ENCODE measurements around the gene ZFAND6. TPM values are rescaled to one million over a fixed set of nuclear protein-coding genes. Genes with fewer than 3 reads are reported as not detected.

ZFAND6 gene
- total and polyA plus RNA-seq, 2 experiments from 2014 or later, result 104 to 187 TPM

DNA sequence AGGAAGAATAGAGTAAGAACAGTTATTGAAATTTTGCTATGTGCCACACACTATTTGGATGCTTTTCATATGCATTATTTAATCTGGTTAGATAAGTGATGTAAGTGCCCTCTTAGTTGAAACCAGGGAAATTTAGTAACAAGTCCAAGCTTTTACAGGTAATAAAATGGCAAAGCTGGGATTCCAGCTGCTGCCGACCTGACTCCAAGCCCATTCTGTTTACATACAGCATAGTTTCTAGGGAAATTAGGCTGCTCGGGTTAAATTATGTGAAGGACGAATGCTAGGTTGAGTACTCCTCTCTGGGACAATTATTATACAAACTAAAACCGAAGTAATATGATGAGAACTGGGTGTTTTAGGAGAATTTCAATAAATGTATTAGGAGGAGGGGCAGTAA, 54.6 kb downstream of the ZFAND6 start:
- Histone ChIP-seq H3K36me3 (replicated peaks; ENCODE audit: insufficient read depth, low read depth) (no peaks in the 10 kb centered on the region), H3K27ac (peak overlapping the region; percentile 6), H2AFZ (no peak overlapping the region), H3K27me3 (no peaks in the 10 kb centered on the region), H4K20me1 (ENCODE audit: insufficient read depth, poor library complexity, severe bottlenecking) (peaks cover 36% of the 10 kb centered on the region), H3K9me2 (replicated peaks; ENCODE audit: insufficient read depth) (no peaks in the 10 kb centered on the region), H3K79me2 (peaks cover 88% of the 10 kb centered on the region), H3K4me1 (ENCODE audit: insufficient read depth) (peaks cover 14% of the 10 kb centered on the region), H3K9me3 (ENCODE audit: low read depth) (no peaks in the 10 kb centered on the region), H3K4me3 (no peak overlapping the region), H3K4me2 (peak overlapping the region; percentile 11)
- TF ChIP-seq EZH2 (IDR thresholded peaks at IDR 0.05; ENCODE audit: borderline replicate concordance) (no peak), EZH2phosphoT487 (IDR thresholded peaks at IDR 0.05; ENCODE audit: low read depth, severe bottlenecking, unreplicated experiment) (no peak)
- TF ChIP-seq, protein P1, sequence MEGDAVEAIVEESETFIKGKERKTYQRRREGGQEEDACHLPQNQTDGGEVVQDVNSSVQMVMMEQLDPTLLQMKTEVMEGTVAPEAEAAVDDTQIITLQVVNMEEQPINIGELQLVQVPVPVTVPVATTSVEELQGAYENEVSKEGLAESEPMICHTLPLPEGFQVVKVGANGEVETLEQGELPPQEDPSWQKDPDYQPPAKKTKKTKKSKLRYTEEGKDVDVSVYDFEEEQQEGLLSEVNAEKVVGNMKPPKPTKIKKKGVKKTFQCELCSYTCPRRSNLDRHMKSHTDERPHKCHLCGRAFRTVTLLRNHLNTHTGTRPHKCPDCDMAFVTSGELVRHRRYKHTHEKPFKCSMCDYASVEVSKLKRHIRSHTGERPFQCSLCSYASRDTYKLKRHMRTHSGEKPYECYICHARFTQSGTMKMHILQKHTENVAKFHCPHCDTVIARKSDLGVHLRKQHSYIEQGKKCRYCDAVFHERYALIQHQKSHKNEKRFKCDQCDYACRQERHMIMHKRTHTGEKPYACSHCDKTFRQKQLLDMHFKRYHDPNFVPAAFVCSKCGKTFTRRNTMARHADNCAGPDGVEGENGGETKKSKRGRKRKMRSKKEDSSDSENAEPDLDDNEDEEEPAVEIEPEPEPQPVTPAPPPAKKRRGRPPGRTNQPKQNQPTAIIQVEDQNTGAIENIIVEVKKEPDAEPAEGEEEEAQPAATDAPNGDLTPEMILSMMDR (IDR thresholded peaks at IDR 0.05; ENCODE audit: poor library complexity), result no peak
- WGBS (ENCODE audit: low lambda C conversion rate, missing lambda C conversion rate), result 43% methylated on average over 4 of the region's 4 CpGs
- DNase-seq (ENCODE audit: low spot score), result no peak

DNA sequence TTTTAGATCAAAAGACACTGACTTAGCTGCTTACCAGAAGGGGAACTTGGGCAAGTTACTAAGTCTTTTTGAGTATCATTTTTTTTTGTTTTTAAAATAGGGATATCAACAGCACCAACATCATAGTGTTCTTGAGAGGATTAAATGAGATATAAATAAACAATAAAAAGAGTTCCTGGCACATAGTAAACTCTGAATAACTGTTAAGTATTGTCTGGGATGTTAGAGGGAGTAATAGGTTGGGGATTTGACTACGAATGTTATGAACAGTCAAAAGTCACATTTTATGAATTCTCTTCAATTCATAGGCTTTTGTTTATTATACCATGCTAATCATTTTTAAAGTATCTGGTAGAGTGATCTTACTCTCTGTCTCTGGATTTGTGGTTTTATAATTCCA, 55.5 kb downstream of the ZFAND6 start:
- Histone ChIP-seq H3K4me1 (ENCODE audit: insufficient read depth) (peaks cover 14% of the 10 kb centered on the region), H3K79me2 (peaks cover 88% of the 10 kb centered on the region), H3K4me2 (no peak overlapping the region), H3K9me3 (ENCODE audit: low read depth) (no peaks in the 10 kb centered on the region), H3K9me2 (replicated peaks; ENCODE audit: insufficient read depth) (no peaks in the 10 kb centered on the region), H3K27ac (no peak overlapping the region), H4K20me1 (ENCODE audit: insufficient read depth, poor library complexity, severe bottlenecking) (peaks cover 29% of the 10 kb centered on the region), H3K4me3 (no peak overlapping the region), H2AFZ (no peak overlapping the region), H3K27me3 (no peaks in the 10 kb centered on the region), H3K36me3 (replicated peaks; ENCODE audit: insufficient read depth, low read depth) (no peaks in the 10 kb centered on the region)
- TF ChIP-seq, protein P1 (IDR thresholded peaks at IDR 0.05; ENCODE audit: poor library complexity), result no peak
- no peak for TF ChIP-seq EZH2 (IDR thresholded peaks at IDR 0.05; ENCODE audit: borderline replicate concordance)
- TF ChIP-seq EZH2phosphoT487 (IDR thresholded peaks at IDR 0.05; ENCODE audit: low read depth, severe bottlenecking, unreplicated experiment), result no peak
- 64% methylated on average over 1 of the region's 1 CpG for WGBS (ENCODE audit: low lambda C conversion rate, missing lambda C conversion rate)
- DNase-seq (ENCODE audit: low spot score), result no peak

DNA sequence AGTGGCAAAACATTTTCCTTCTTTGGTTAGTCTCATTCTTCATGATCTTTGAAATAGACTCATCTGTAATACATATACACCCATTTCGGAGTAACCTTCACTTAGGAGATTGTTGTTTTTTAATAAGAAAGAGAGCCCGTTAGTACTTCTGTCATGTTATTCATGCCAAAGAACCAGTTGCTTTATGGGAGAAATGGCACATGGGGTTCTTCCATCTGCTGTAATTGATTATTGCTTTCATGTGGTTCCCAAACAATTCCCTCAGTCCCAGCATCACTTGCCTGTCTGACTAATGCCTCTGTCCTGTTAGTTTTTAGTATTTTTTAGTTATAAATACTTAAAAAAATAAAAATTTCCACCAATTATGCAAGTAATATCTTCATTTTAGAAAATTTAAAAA, 59.5 kb downstream of the ZFAND6 start:
- H3K27ac ChIP-seq, result no peak overlapping the region
- no peak overlapping the region for H3K4me2 ChIP-seq
- H4K20me1 ChIP-seq (ENCODE audit: insufficient read depth, poor library complexity, severe bottlenecking), result peaks cover 9% of the 10 kb centered on the region
- no peaks in the 10 kb centered on the region for H3K36me3 ChIP-seq (replicated peaks; ENCODE audit: insufficient read depth, low read depth)
- 100% methylated on average over 2 of the region's 2 CpGs for WGBS (ENCODE audit: low lambda C conversion rate, missing lambda C conversion rate)
- no peak overlapping the region for H2AFZ ChIP-seq
- peaks cover 64% of the 10 kb centered on the region for H3K79me2 ChIP-seq
- TF ChIP-seq, protein P1 (IDR thresholded peaks at IDR 0.05; ENCODE audit: poor library complexity), result no peak
- TF ChIP-seq EZH2phosphoT487 (IDR thresholded peaks at IDR 0.05; ENCODE audit: low read depth, severe bottlenecking, unreplicated experiment) (no peak), EZH2 (IDR thresholded peaks at IDR 0.05; ENCODE audit: borderline replicate concordance) (no peak)
- DNase-seq (ENCODE audit: low spot score), result no peak
- no peaks in the 10 kb centered on the region for H3K9me2 ChIP-seq (replicated peaks; ENCODE audit: insufficient read depth)
- no peak overlapping the region for H3K4me3 ChIP-seq
- peaks cover 8% of the 10 kb centered on the region for H3K4me1 ChIP-seq (ENCODE audit: insufficient read depth)
- no peaks in the 10 kb centered on the region for H3K9me3 ChIP-seq (ENCODE audit: low read depth)
- H3K27me3 ChIP-seq, result no peaks in the 10 kb centered on the region

DNA sequence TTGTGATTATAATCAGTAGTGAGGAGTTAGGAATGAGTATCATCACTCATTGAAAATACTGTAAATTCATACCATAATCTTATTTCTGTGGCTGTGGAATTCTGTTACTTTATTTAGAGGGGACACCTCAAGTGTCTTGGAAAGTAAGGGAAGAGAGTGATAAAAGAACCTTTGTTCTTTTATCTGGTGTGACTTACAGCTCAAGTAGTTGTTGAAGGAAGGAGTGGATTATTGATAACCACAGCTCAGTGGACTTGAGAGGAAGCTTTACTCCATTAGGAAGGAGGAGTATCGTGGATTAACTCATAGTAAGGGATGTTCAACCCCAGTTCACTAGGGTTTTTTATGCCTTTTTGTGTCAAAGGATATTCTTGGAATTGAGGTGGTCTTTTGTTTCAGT, 61.2 kb downstream of the ZFAND6 start:
- DNase-seq (ENCODE audit: low spot score), result no peak
- Histone ChIP-seq H4K20me1 (ENCODE audit: insufficient read depth, poor library complexity, severe bottlenecking) (peaks cover 3% of the 10 kb centered on the region), H3K4me2 (no peak overlapping the region), H2AFZ (no peak overlapping the region), H3K36me3 (replicated peaks; ENCODE audit: insufficient read depth, low read depth) (no peaks in the 10 kb centered on the region), H3K9me3 (ENCODE audit: low read depth) (no peaks in the 10 kb centered on the region), H3K4me3 (no peak overlapping the region), H3K27me3 (no peaks in the 10 kb centered on the region), H3K79me2 (peaks cover 51% of the 10 kb centered on the region), H3K4me1 (ENCODE audit: insufficient read depth) (no peaks in the 10 kb centered on the region), H3K9me2 (replicated peaks; ENCODE audit: insufficient read depth) (no peaks in the 10 kb centered on the region), H3K27ac (no peak overlapping the region)
- 69% methylated on average over 1 of the region's 1 CpG for WGBS (ENCODE audit: low lambda C conversion rate, missing lambda C conversion rate)
- TF ChIP-seq EZH2phosphoT487 (IDR thresholded peaks at IDR 0.05; ENCODE audit: low read depth, severe bottlenecking, unreplicated experiment), result no peak
- no peak for TF ChIP-seq EZH2 (IDR thresholded peaks at IDR 0.05; ENCODE audit: borderline replicate concordance)
- TF ChIP-seq, protein P1 (IDR thresholded peaks at IDR 0.05; ENCODE audit: poor library complexity), result no peak
